ENCODE results near the gene LMNA.
"Not testable (repeated sequence)": the region's sequence is repeated elsewhere in the genome, so short reads cannot be mapped to it uniquely, and the experiment has no call there.

The LMNA gene

DNA sequence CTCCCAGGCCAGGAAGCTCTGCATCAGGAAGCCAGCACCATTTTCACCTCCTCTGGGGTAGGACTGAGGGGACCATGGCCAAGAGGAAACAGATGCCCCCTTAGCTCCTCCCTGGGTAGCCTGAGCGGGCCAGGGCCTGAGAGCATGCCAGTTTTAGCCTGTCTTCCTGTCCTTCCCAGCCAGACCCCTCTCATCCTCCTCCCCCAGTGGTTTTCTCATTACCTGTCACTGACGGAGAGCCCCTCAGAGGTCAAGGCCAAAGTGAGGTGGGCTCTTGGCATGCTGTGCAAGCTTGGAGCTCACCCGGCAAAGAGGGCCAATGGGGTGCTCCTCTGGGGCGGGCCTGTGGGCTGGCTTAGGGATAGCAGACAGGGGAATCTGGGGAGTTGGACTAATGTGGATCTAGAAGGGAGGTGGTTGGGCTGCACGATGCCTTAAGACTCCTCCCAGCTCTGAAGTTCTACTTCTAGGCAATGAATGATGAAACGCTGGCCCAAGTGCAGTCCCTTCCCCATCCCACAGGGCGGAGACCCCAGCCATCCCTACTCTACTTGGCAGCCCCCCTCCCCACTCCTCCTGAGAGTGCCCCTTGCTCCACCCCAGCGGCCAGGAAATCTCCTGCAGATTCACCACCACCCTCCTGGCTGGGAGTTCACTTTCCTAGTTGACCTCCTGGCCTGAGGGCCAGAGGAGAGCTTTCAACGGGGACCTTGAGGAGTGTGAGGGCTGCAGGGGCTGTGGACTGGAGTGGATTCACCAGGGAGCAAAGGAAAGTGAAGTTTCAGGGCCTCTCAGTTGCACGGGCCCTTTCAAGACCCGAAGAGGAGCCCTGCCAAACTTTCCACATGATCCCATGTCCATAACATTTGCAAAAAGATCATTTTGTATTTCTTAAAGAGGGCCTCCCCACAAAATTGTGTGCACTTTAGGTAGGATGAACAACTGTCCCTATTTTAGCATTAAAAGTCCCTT lies 9.4 kb upstream of the LMNA start:
- DNase-seq: no peak

DNA sequence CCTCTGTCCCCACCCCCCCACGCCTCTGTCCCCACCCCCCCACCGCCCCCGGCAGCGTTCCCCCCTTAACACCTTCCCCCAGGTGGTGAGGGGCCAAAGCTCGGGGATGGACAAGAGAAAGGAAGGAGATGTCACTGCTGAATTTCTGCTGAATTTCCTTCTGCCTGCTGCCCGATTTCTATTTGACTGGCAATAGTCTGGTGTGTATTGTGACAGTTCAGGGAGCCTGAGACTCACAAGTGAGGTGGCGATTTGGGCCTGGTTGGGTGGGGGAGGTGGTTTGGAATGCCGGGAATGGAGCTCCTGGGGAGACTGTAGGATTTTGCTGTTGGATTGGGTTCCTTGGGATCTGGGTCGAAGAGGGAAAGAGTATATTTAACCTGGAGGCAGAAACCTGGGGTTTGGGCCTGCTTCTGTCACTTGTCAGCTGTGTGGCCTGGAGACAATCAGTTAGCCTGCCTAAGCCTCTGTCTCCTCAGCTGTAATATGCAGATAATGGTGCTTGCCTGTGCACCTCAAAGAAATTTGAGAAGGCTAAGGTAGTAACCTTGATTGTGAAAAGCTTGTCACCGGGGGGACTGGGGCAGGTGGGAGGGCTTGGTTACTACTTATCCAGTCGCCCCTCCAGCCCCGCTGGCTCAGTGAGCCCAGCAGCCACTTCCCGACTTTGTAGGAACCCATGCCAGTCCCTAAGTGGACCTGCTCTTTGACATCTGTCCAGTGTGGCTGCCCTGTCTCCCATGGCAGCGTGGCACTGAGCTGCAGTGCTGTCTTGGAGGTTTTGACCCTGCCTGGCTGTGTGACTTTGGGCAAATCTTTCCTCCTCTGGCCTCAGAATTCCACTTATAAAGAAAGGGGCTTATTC lies 7.7 kb upstream of the LMNA start:
- DNase-seq: no peak

DNA sequence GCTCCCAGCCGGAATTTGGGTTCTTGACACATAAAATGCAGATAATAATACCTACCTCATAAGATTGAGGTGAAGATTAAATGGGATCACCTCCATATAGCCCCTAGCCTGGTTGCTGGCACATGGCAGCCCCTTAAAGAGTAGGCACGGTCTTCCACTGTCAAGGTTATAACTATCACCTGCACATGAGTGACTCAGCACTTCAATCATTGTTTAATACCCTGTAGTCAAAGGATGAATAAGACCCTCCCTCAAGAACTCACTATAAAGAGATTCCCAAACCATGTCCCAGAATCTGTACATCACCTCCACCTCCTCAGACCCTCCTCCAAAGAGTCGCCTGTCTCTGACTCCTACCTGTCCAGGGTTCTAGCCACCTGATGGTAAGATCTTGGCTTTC lies 6.5 kb upstream of the LMNA start:
- no peak for DNase-seq

DNA sequence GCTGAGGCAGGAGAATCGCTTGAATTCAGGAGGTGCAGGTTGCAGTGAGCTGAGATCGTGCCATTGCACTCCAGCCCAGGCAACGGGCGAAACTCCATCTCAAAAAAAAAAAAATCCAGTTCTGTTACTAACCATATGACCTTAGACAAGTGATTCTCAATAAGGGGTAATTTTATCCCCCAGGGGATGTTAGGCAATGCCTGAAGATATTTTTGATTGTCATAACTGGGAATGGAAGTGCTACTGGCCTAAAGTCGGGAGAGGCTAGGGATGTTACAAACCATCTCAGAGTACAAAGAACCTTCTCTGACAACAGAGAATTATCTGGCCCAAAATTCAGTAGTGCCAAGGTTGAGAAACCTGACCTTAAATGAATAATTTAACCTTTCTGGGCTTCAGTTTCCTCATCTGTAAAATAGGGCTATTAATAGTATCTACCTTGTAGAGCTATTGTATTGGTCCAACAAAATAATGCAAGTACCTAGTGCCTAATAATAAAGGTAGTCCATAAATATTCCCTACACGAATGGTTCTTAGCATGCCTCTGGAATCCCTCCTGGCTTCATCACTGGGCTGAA lies 5.8 kb upstream of the LMNA start:
- DNase-seq: no peak

DNA sequence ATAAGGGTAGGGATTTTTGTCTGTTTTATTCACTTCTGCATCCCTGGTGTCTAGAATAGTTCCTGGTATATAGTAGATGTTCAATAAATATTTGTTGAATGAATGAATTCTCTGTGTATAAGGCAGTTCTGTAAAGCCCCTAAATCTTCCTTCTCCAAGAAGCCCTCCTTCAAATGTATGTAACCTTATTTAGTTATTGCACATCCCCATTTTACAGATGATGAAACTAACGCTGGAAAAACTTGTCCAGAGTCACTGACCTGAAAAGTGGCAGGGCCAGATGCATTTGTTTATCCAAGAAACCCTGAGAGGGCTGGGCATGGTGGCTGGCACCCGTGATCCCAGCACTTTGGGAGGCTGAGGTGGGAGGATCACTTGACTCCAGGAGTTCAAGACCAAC lies 4.3 kb upstream of the LMNA start:
- DNase-seq: no peak

DNA sequence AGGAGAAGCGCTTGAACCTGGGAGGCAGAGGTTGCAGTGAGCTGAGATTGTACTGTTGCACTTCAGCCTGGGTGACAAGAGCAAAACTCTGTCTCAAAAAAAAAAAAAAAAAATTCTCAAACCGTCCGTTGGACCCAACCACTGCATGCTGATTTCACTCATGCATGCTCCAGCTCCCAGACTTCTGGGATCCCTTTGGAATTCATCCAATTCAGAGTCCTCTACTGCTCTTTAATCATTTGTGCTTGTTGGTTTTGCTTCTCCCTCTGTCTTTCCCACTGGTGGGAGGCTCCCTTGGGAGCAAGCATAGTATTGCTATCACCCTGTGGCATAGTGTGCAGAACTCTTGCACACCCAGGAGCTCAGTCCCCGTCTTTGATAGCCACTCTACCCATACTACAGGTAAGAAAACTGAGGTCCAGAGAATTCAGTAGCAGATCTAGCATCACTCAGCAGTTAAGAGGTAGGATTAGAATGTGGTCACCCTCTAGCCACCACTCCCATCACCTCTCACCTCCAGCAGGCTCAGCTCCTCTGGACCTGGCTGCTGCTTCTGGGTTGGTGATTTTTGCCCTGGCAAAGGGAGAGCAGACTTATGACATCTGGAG lies 3.1 kb upstream of the LMNA start:
- no peak for DNase-seq

DNA sequence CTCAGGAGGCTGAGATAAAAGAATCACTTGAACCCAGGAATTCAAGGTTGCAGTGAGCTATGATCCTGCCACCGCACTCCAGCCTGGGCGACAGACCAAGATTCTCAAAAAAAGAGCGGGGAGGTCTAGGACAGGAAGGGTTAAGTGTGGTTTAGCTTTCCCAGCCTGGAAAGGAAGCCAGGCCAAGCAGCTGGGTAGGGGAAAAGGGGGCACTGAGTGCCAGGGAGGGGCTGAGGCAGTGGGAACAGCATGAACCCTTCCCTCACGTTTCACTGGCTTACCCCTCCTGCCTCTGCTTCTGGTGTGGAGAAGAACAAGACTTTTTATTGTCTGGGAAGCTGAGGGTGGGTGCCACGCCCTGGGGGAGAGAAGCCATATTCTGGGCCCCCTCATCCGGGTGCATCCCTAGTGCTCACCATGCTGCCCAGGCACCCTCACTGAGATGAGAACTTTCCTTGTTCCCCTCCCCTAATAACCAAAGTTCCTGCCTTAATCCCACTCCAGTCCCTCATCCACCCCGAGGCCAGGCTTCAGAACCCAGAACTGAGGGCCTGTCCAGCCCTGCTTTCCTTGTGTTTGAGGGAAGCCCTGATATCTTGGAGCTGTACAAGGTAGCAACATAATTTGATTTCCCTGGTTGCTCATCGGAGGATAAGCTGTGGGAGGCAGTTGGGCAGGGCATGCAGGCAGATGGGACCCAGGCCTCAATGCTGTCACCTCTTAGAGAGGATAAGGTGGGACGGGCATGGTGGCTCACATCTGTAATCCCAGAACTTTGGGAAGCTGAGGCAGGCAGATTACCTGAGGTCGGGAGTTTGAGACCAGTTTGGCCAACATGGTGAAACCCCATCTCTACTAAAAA lies 2.0 kb upstream of the LMNA start:
- no peak for DNase-seq

DNA sequence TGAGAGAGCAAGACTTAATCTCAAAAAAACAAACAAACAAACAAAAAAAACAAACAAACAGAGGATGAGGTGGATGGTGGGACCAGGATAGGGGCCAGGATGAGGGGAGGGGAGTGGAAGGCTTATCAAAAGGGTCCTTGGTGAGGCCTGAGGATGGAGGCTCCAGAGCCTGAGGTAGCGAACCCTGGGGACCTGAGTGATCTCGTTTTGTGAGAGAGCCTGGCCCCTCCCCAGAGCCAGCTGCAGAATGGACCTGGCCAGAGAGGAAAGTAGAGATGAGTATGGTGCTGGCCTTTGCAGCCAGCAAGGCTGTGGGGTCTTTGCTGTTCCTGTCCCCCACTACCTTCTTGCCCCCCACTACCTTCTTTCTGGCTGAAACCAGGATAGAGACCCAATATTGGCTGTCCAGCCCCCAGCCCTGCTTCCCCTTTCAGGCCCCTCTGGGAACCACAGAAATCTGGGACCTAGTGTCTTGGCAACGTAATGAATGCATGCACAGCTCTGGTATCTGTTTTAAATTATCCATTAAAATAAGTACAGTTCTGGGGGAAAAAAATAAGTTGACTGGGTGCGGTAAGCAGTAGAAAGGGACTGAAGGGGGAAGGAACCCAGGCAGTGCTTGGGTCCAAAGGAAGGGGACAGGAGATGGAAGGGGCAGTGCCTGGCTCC lies 1.1 kb upstream of the LMNA start:
- no peak for DNase-seq

DNA sequence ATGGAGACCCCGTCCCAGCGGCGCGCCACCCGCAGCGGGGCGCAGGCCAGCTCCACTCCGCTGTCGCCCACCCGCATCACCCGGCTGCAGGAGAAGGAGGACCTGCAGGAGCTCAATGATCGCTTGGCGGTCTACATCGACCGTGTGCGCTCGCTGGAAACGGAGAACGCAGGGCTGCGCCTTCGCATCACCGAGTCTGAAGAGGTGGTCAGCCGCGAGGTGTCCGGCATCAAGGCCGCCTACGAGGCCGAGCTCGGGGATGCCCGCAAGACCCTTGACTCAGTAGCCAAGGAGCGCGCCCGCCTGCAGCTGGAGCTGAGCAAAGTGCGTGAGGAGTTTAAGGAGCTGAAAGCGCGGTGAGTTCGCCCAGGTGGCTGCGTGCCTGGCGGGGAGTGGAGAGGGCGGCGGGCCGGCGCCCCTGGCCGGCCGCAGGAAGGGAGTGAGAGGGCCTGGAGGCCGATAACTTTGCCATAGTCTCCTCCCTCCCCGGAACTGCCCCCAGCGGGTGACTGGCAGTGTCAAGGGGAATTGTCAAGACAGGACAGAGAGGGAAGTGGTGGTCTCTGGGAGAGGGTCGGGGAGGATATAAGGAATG lies 505 bp downstream of the LMNA start:
- no peak for DNase-seq

DNA sequence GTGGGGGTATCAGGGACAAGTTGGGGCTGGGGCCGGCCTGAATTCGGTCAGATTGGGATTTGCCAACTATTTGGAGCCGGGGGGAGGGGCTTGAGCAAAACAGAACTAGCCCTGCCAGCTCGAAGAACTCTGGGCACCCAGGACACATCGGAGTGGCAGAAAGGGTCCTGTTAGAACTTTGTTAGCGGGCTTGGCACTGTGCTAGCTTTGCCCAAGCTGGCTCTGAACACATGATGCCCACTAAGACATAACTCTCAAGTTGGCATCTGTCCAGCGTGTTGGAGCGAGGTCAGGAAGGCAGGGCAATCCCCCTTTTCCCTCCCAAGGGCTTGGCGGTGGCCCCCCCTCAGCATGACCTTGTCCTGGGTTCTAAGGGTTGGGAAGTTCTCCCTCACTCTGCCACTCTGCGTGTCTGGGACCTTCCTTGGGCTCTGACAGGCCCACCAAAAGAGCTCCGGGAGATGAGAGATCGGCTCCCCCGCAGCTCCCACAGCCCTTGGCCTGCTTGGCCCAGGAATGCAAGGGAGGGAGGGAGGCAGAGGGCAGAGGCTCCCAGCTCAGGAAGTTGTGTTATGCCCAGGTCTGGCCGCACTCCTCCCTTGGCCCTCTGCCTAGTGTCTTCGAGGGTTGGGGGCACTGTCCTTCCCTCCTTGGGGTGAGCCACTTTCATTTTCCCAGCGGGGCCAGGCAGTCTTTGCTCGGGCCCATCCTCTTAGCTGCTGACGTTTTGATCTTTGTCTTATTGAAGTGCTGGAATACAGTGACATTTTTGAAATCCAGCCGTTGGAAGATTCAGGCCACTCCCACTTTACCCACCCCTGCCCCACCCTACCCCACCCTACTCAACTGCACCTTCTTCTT lies 1.2 kb downstream of the LMNA start:
- no peak for DNase-seq

DNA sequence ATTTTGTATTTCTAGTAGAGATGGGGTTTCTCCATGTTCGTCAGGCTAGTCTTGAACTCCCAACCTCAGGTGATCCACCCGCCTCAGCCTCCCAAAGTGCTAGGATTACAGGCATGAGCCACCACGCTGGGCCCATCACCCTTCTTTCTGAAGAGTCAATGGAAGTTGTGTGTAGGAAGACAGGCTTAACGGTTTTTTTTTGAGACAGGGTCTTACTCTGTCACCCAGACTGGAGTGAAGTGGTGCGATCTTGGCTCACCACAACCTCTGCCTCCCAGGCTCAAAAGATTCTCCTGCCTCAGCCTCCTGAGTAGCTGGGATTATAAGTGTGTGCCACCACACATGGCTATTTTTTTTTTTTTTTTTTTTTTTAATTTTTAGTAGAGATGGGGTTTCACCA lies 2.2 kb downstream of the LMNA start:
- DNase-seq: not testable (repeated sequence)

DNA sequence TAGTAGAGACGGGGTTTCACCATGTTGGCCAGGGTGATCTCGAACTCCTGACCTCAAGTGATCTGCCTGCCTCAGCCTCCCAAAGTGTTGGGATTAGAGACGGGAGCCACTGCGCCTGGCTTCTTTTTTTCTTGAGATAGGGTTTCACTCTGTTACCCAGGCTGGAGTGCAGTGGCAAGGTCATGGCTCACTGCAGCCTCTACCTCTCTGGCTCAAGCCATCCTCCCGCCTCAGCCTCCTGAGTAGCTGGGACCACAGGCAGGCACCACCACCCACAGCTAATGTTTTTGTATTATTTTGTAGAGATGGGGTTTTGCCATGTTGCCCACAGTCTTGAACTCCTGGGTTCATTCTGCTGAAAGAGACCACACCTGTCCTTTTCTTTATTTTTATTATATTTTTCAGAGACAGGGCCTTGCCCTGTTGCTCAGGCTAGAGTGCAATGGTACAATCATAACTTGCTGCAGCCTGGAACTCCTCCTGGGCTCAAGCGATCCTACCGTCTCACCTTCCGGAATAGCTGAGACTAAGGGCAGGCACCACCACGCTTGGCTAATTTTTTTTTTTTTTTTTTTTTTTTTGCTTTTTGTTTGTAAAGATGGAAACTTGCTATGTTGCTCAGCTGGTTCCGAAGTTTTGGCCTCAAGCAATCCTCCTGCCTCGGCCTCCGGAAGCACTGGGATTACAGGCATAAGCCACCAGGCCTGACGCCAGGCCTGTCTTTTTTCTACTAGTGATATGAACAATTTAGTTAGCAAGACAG lies 3.1 kb downstream of the LMNA start:
- no peak for DNase-seq

DNA sequence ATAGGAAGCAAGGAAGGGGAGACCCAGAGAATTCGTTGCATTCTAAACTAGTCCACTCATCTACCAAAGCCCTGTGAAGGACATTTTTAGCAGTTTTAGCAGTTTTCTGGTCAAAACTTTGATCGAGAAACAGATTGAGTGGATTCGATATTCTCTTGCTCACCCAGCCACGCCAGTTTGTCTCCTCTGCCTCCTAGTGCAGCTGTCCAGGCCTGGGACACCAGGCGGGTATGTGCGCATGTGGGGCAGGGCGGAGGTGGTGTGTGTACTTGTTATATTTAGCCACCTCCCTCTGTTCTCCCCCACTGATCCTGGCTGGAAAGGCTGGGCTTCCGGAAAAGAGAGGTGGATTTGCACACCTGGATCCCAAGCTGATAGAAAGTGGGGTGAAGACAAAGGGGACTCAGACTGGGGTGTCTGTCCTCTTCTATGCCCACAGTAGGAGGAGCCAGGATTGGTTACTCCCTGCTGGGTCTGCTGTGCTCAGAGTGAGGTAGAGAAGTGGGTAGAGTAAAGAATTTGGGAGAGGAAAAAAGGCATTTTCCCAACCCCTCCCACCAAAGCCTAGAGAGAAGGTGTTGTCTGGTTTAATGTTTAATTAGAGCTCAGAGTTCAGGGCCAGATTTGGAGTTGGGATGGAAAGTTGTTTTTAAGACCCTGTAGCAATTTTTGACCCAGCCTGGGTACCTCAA lies 3.8 kb downstream of the LMNA start:
- DNase-seq: no peak

DNA sequence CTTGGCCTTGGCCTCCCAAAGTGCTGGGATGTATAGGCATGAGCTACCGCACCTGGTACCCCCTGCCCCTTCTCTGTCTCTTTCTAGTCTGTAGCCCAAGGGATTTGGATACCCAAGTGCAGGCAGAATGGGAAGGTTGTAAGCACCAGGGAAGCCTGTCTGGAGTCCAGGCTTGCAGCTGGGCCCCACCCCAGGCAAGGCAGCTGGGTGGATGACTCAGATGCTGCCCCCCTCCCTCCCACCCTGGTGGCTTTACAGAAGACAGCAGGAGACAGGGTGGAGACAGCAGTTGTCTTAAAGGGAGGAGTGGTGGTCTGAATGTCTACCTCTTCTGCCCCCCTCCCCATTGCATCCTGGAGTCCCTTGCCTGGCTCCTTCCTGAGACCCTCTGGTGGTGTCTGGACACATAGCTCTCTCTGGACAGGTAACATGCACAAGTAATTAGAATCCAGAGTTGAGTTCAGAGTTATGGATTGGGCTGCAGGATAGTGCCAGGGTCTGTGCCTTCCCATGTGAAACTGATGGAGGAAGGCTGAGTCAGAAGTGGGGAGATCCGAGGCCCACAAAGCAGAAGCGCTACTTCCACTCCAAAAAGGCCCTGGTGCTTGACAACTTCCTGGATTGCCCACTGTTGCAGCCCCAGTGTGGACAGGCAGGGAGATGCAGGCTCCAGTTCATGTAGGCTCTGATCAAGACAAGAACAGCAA lies 5.1 kb downstream of the LMNA start:
- DNase-seq: no peak

DNA sequence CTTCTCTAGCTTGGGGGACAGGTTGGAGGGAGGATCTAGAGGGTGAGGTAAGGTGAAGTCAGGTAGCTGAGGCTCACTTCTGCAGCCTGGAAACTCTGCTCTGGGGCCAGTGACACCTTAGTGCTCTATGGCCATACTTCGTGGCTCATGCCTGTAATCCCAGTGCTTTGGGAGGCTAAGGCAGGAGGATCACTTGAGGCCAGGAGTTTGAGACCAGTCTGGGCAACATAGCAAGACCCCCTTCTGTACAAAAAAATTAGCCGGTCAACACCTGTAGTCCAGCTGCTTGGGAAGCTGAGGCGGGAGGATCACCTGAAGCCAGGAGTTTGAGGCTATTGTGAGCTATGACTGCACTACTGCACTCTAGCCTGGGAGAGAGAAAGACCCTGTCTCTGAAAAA lies 5.8 kb downstream of the LMNA start:
- DNase-seq: no peak

DNA sequence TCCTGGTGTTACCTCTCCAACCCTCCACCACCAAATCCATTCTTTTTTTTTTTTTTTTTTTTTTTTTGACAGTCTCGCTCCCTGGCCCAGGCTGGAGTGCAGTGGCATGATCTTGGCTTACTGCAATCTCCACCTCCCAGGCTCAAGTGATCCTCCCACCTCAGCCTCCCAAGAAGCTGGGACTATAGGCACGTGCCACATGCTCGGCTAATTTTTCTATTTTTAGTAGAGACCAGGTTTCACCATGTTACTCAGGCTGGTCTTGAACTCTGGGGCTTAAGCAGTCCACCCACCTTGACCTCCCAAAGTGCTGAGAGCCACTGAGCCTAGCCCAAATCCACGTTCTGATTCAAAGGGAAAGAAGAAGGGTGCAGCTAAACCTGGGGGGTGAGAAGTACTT lies 6.5 kb downstream of the LMNA start:
- DNase-seq: not testable (repeated sequence)

DNA sequence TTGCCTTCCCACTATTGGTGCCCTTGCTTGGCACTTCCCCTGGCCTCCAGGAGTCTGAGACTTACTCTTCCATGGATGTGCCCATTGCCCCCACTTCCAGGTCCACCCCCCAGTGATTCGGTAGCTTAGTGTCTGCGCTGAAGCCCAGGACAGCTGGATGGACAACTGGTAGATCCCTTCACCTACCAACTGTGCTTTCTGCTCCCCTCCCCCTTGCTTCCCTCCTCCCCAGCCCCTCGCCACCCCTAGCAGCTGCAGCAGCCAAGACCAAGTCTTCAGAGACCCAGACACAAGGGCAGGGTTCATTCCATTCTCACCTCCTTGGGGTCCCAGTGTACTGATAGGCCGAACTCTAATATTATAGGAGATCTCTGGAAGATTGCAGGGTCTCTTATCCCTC lies 6.9 kb downstream of the LMNA start:
- DNase-seq: no peak

DNA sequence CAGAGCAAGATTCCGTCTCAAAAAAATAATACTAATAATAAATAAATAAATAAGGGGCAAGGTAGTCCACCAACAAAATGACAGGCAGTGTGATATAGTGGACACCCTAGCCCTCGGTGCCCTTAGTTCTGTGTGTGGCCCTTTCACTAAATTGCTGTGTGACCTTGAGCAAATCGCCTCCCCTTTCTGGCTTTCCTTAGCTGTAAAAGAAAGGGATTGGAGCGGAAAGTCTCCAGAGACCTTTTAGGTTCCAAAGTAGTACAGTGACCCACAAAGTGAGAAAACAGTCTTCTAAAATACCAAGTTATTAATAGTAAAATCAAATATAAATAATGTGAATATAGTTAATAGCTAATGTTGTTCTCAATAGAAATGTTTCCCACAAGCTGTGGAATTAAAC lies 7.6 kb downstream of the LMNA start:
- DNase-seq: no peak
